Germinal center (tissue), 1 donor: Measurements from ENCODE around the gene SLC25A11.

ENCODE experiments used
- DNase-seq: peaks from one replicate; pipeline ENCODE4 v3.0.0; 2012; ENCODE audit warnings: mixed read lengths, low spot score

SLC25A11 gene

GRCh38 chr17:4895121-4895520, 44.7 kb downstream of the SLC25A11 start:
- DNase-seq = no peak

GRCh38 chr17:4893721-4894560, 45.9 kb downstream of the SLC25A11 start:
- no peak for DNase-seq

GRCh38 chr17:4893272-4893671, 46.6 kb downstream of the SLC25A11 start:
- no peak for DNase-seq

GRCh38 chr17:4892499-4893221, 47.2 kb downstream of the SLC25A11 start:
- no peak for DNase-seq

GRCh38 chr17:4891411-4892410, 48.1 kb downstream of the SLC25A11 start:
- DNase-seq = no peak

- DNase-seq = no peak
These were observed 52.3 kb downstream of the SLC25A11 start for GRCh38 chr17:4887581-4887980.
